Upper lobe of left lung (tissue), 6 donors: ENCODE results near the gene ANKRD11. TPM values are rescaled to one million over a fixed set of nuclear protein-coding genes. Genes with fewer than 3 reads are reported as not detected.

Experiments
- ATAC-seq, 2 donors: fragments of 200-7000 bp; cut with Tn5 transposase; one replicate each; pipeline ENCODE4 v1.9.1; 2022; ENCODE audit warnings: mild to moderate bottlenecking in 2 of 2, moderate library complexity in 2 of 2; ENCODE audit not compliant: low FRiP score in 2 of 2
- DNase-seq, 2 donors: peaks; one replicate each; pipeline ENCODE4 v3.0.0-alpha.2; 2019 to 2020
- H3K27ac ChIP-seq, 4 donors: fragments of 200-600 bp; sonication (generic); one replicate each; pipeline ENCODE4 v1.5.1; 2016 to 2019
- H3K27me3 ChIP-seq, 4 donors: fragments of 200-600 bp; sonication (generic); one replicate each; pipeline ENCODE4 v1.5.1; 2017 to 2019
- H3K36me3 ChIP-seq, 4 donors: fragments of 200-600 bp; sonication (generic); one replicate each; pipeline ENCODE4 v1.5.1; 2016 to 2019
- H3K4me1 ChIP-seq, 4 donors: fragments of 200-600 bp; sonication (generic); one replicate each; pipeline ENCODE4 v1.5.1; 2018 to 2019
- H3K4me3 ChIP-seq, 4 donors: fragments of 200-600 bp; sonication (generic); one replicate each; pipeline ENCODE4 v1.5.1; 2017 to 2019; ENCODE audit warnings: mild to moderate bottlenecking in 2 of 4, moderate library complexity in 1 of 4
- H3K9me3 ChIP-seq, 4 donors: fragments of 200-600 bp; sonication (generic); one replicate each; pipeline ENCODE4 v1.5.1; 2018 to 2019
- EP300 ChIP-seq, 4 donors: sonication (generic); formaldehyde crosslinking; IDR thresholded peaks; one replicate each; pipeline ENCODE4 v1.5.1; 2017; ENCODE audit warnings: antibody characterized with exemption in 4 of 4, control low read depth in 2 of 4
- POLR2A ChIP-seq, 4 donors: fragments of 450-650 bp; IDR thresholded peaks; one replicate each; pipeline ENCODE4 v1.5.1; 2016 to 2017; ENCODE audit warnings: antibody characterized with exemption in 4 of 4, mild to moderate bottlenecking in 2 of 4
- POLR2AphosphoS5 ChIP-seq, 2 donors: sonication (generic); formaldehyde crosslinking; IDR thresholded peaks; one replicate each; pipeline ENCODE4 v1.5.1; 2017; ENCODE audit warnings: antibody characterized with exemption in 2 of 2
- WGBS, 2 donors: methylation state at CpG; one replicate each; pipeline ENCODE4 v1.1.5; 2017 to 2018; 5-methylcytosine and 5-hydroxymethylcytosine counted together
- total RNA-seq, 6 donors: library from RNA; depleted of rRNA in 4 of 6; stranded (reverse); fragments of >200 nt in 4 of 6; gene quantifications; one replicate each; pipeline versions ENCODE4 v1.1.0 to v1.2.1, GENCODE V29; 2016 to 2021
- TF ChIP-seq, protein P1 (sequence below), 6 experiments: fragments of 450-650 bp in 4 of 6; fragments of 200-600 bp in 2 of 6; sonication (generic) in 2 of 6; IDR thresholded peaks; one replicate each; pipeline ENCODE4 v1.5.1; 2016 to 2019; ENCODE audit warnings: antibody characterized with exemption in 6 of 6
- donor health status: DM: no; HTN: no; CAD: no; lungs with moderate emphysema.
- donor health status: DM: no; HTN: yes; CAD: no; lungs with severe emphysema.

Gene ANKRD11
- total RNA-seq, 6 donors from 2014 or later, result 92.4 to 313 (median 134) TPM

GRCh38 chr16:89241187-89242007, 249.0 kb downstream of the ANKRD11 start:
- Histone ChIP-seq H3K4me3 (peak overlapping the region; percentile 57 to 70 (median 62)), H3K27me3 (no peaks in the 10 kb centered on the region), H3K4me1 (peaks cover 10 to 28% (median 17%) of the 10 kb centered on the region in 4 donors), H3K9me3 (no peaks in the 10 kb centered on the region), H3K27ac (peak overlapping the region; percentile 90 to 98 (median 96)), H3K36me3 (no peaks in the 10 kb centered on the region)
- TF ChIP-seq EP300 (IDR thresholded peaks at IDR 0.05), result no peak
- TF ChIP-seq POLR2AphosphoS5 (IDR thresholded peaks at IDR 0.05), result peak; percentile 78 to 79
- TF ChIP-seq, protein P1, sequence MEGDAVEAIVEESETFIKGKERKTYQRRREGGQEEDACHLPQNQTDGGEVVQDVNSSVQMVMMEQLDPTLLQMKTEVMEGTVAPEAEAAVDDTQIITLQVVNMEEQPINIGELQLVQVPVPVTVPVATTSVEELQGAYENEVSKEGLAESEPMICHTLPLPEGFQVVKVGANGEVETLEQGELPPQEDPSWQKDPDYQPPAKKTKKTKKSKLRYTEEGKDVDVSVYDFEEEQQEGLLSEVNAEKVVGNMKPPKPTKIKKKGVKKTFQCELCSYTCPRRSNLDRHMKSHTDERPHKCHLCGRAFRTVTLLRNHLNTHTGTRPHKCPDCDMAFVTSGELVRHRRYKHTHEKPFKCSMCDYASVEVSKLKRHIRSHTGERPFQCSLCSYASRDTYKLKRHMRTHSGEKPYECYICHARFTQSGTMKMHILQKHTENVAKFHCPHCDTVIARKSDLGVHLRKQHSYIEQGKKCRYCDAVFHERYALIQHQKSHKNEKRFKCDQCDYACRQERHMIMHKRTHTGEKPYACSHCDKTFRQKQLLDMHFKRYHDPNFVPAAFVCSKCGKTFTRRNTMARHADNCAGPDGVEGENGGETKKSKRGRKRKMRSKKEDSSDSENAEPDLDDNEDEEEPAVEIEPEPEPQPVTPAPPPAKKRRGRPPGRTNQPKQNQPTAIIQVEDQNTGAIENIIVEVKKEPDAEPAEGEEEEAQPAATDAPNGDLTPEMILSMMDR (IDR thresholded peaks at IDR 0.05), result no peak
- peak; percentile 44 to 91 (median 69) for TF ChIP-seq POLR2A (IDR thresholded peaks at IDR 0.05)
- DNase-seq (peak; percentile 70 to 92), ATAC-seq (peak; percentile 74 to 84)
- 9 to 13% methylated on average over 26 to 34 of the region's 39 CpGs for WGBS, 2 donors

- DNase-seq (no peak), ATAC-seq (no peak)
- H3K36me3 ChIP-seq, result peaks cover 0 to 13% (median 4%) of the 10 kb centered on the region in 4 donors
- no peak overlapping the region for H3K4me3 ChIP-seq
- no peak overlapping the region for H3K27ac ChIP-seq
- H3K9me3 ChIP-seq, result no peaks in the 10 kb centered on the region
- H3K4me1 ChIP-seq, result peaks cover 10 to 21% (median 12%) of the 10 kb centered on the region in 4 donors
- no peaks in the 10 kb centered on the region for H3K27me3 ChIP-seq
- TF ChIP-seq POLR2AphosphoS5 (IDR thresholded peaks at IDR 0.05) (no peak), EP300 (IDR thresholded peaks at IDR 0.05) (no peak), POLR2A (IDR thresholded peaks at IDR 0.05) (no peak)
- TF ChIP-seq, protein P1 (IDR thresholded peaks at IDR 0.05), result no peak
- 89 to 95% methylated on average over 3 of the region's 3 CpGs for WGBS, 2 donors
These were observed 252.6 kb downstream of the ANKRD11 start for GRCh38 chr16:89237733-89238132.

- Histone ChIP-seq H3K27ac (peak overlapping the region in 2 of 4 donors; percentile 22 to 56), H3K36me3 (peaks cover 0 to 42% (median 20%) of the 10 kb centered on the region in 4 donors), H3K9me3 (no peaks in the 10 kb centered on the region), H3K4me1 (peaks cover 0 to 5% (median 2%) of the 10 kb centered on the region in 4 donors), H3K4me3 (no peak overlapping the region), H3K27me3 (no peaks in the 10 kb centered on the region)
- 77 to 89% methylated on average over 16 of the region's 16 CpGs for WGBS, 2 donors
- ATAC-seq (peak in 1 of 2 donors; percentile 61), DNase-seq (no peak)
- TF ChIP-seq POLR2A (IDR thresholded peaks at IDR 0.05) (no peak), EP300 (IDR thresholded peaks at IDR 0.05) (no peak), POLR2AphosphoS5 (IDR thresholded peaks at IDR 0.05) (no peak)
- TF ChIP-seq, protein P1 (IDR thresholded peaks at IDR 0.05), result no peak
These were observed 256.5 kb downstream of the ANKRD11 start for GRCh38 chr16:89233678-89234490.

DNA sequence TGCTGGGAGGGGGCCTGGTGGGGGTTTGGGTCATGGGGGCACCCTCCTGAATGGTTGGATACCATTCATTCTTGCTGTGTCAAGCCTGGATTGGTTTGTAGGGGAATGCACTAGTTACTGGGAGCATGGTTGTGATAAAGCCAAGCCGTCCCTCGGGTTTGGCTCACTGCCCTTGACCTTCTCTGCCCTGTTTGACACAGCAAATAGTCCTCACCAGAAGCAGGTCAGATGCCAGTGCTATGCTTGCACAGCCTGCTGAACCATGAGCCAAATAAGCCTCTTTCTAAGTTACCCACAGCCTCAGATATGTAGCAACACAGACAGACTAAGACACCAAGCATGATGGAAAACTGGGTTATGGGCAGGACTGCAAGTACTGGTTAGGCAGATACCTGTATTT, 258.3 kb downstream of the ANKRD11 start:
- peaks cover 4 to 58% (median 34%) of the 10 kb centered on the region in 4 donors for H3K36me3 ChIP-seq
- H3K27ac ChIP-seq, result no peak overlapping the region
- DNase-seq, result no peak
- no peaks in the 10 kb centered on the region for H3K27me3 ChIP-seq
- no peak for ATAC-seq
- TF ChIP-seq, protein P1 (IDR thresholded peaks at IDR 0.05), result no peak
- WGBS, 2 donors, result 56 to 65% methylated on average over 2 of the region's 2 CpGs
- peaks cover 0 to 5% (median 2%) of the 10 kb centered on the region in 4 donors for H3K4me1 ChIP-seq
- no peak overlapping the region for H3K4me3 ChIP-seq
- H3K9me3 ChIP-seq, result peaks cover 0 to 11% (median 3%) of the 10 kb centered on the region in 4 donors
